Transverse colon (tissue), 3 donors: ENCODE results near the gene SPATC1L.

Source experiments
- CTCF ChIP-seq, 5 experiments: fragments of 200-600 bp in 3 of 5; fragments of 450-650 bp in 2 of 5; sonication (generic) in 3 of 5; IDR thresholded peaks; 1 replicate in 2 of 5; 2 replicates in 3 of 5; pipeline ENCODE4 v1.5.1; 2016 to 2017; ENCODE audit warnings: antibody characterized with exemption in 5 of 5, inconsistent platforms in 3 of 5, mild to moderate bottlenecking in 2 of 5, moderate library complexity in 1 of 5
- POLR2A ChIP-seq: fragments of 450-650 bp; IDR thresholded peaks from one replicate; pipeline ENCODE4 v1.6.1; 2016; ENCODE audit warnings: antibody characterized with exemption, mild to moderate bottlenecking, moderate library complexity

- no peak for TF ChIP-seq CTCF (IDR thresholded peaks at IDR 0.05)
- no peak for TF ChIP-seq POLR2A
Observed at GRCh38 chr21:46218906-46219590, 34.8 kb upstream of the SPATC1L start.
